Endothelial cell of umbilical vein (primary cell): ENCODE data around the gene OPTN. TPM values are rescaled to one million over a fixed set of nuclear protein-coding genes. Genes with fewer than 3 reads are reported as not detected.

Experiments used
- BruUV-seq: library from RNA; stranded (reverse); fragments of 400-500 nt; replicated peaks from 2 replicates; lab custom pipeline; 2021; lab: Mats Ljungman, UMichigan
- CTCF ChIA-PET: fragments of 300-600, 350-600 bp; sonication (Branson Sonifier 250); formaldehyde crosslinking; loops from one replicate; lab custom pipeline; 2021; ENCODE audit warnings: antibody characterized with exemption, inconsistent platforms; lab: Charles Lee
- POLR2A ChIA-PET: fragments of 300-600, 350-600 bp; sonication (Branson Sonifier 250); formaldehyde crosslinking; loops from one replicate; lab custom pipeline; 2021; ENCODE audit warnings: antibody characterized with exemption, inconsistent platforms; lab: Charles Lee
- DNase-seq: peaks from one replicate; pipeline ENCODE4 v3.0.0-alpha.2; 2011; ENCODE audit warnings: low read depth, low spot score
- FAIRE-seq: peaks from 2 replicates; lab custom pipeline; 2011; peaks lifted over from hg19 to GRCh38; lab: Jason Lieb, UNC
- H2AFZ ChIP-seq: 2 replicates; pipeline ENCODE4 v1.6.0; 2012; ENCODE audit warnings: low read depth, low read length, control low read depth, inconsistent platforms
- H3K27ac ChIP-seq: 2 replicates; pipeline ENCODE4 v1.5.1; 2011; ENCODE audit warnings: low read depth, mild to moderate bottlenecking, control low read depth, low read length, moderate library complexity; ENCODE audit not compliant: insufficient read depth
- H3K27me3 ChIP-seq, 2 experiments: 2 replicates each; pipeline versions ENCODE4 v1.6.0 to v1.6.1; 2011; ENCODE audit warnings: low read length in 2 of 2, mixed read lengths in 1 of 2; ENCODE audit not compliant: control insufficient read depth in 2 of 2, insufficient read depth in 2 of 2
- H3K36me3 ChIP-seq, 2 experiments: 2 replicates in 1 of 2; 3 replicates in 1 of 2; pipeline ENCODE4 v1.5.1; 2011; ENCODE audit warnings: low read length in 2 of 2, mild to moderate bottlenecking in 1 of 2, moderate library complexity in 1 of 2; ENCODE audit not compliant: control insufficient read depth in 2 of 2, insufficient read depth in 2 of 2; ENCODE audit errors: extremely low read depth in 1 of 2
- H3K4me1 ChIP-seq: 3 replicates; pipeline ENCODE4 v1.5.1; 2011; ENCODE audit warnings: mild to moderate bottlenecking, low read length; ENCODE audit not compliant: control insufficient read depth, insufficient read depth; ENCODE audit errors: extremely low read depth
- H3K4me2 ChIP-seq: 2 replicates; pipeline ENCODE4 v1.6.1; 2011; ENCODE audit warnings: low read length, control low read depth, mixed read lengths; ENCODE audit not compliant: insufficient read depth
- H3K4me3 ChIP-seq, 3 experiments: fragments of 200-600 bp in 1 of 3; sonication (generic), shearing (Covaris generic) in 1 of 3; replicated peaks in 1 of 3; 2 replicates each; pipeline ENCODE4 v1.5.1; 2011 to 2016; ENCODE audit warnings: control low read depth in 3 of 3, low read length in 3 of 3, mild to moderate bottlenecking in 2 of 3, inconsistent platforms in 1 of 3, low read depth in 1 of 3, moderate library complexity in 1 of 3; ENCODE audit not compliant: insufficient read depth in 1 of 3
- H3K79me2 ChIP-seq: 2 replicates; pipeline ENCODE4 v1.6.0; 2012; ENCODE audit warnings: low read length, inconsistent platforms; ENCODE audit not compliant: control insufficient read depth, insufficient read depth
- H3K9ac ChIP-seq: replicated peaks from 2 replicates; pipeline ENCODE3; 2011; ENCODE audit warnings: low read length, control low read depth; ENCODE audit not compliant: insufficient read depth; ENCODE audit errors: extremely low read depth
- H3K9me1 ChIP-seq: replicated peaks from 3 replicates; pipeline ENCODE4 v1.6.0; 2011; ENCODE audit warnings: mild to moderate bottlenecking, low read length; ENCODE audit not compliant: control insufficient read depth, insufficient read depth; ENCODE audit errors: extremely low read depth
- H3K9me3 ChIP-seq: replicated peaks from 2 replicates; pipeline ENCODE4 v1.5.1; 2012; ENCODE audit warnings: low read length, inconsistent platforms; ENCODE audit not compliant: control insufficient read depth, insufficient read depth
- H4K20me1 ChIP-seq: replicated peaks from 2 replicates; pipeline ENCODE3; 2011; ENCODE audit warnings: mild to moderate bottlenecking, low read length; ENCODE audit not compliant: control insufficient read depth, insufficient read depth; ENCODE audit errors: extremely low read depth
- EZH2 ChIP-seq: IDR thresholded peaks from 2 replicates; pipeline ENCODE4 v1.6.1; 2012; ENCODE audit warnings: borderline replicate concordance, low read depth, mild to moderate bottlenecking, moderate library complexity, low read length, inconsistent platforms; ENCODE audit not compliant: severe bottlenecking
- FOS ChIP-seq: IDR thresholded peaks from 2 replicates; pipeline ENCODE4 v1.6.1; 2011; ENCODE audit warnings: mild to moderate bottlenecking, low read length, moderate library complexity, borderline replicate concordance; ENCODE audit not compliant: insufficient read depth
- GATA2 ChIP-seq: IDR thresholded peaks from 2 replicates; pipeline ENCODE4 v1.7.0; 2011; ENCODE audit warnings: low read depth, mild to moderate bottlenecking, moderate library complexity, mixed read lengths, low read length; ENCODE audit not compliant: insufficient read length, insufficient read depth
- JUN ChIP-seq: IDR thresholded peaks from 2 replicates; pipeline ENCODE4 v1.6.1; 2011; ENCODE audit warnings: borderline replicate concordance, low read depth; ENCODE audit not compliant: insufficient read length, insufficient read depth
- MAX ChIP-seq: IDR thresholded peaks from 2 replicates; pipeline ENCODE4 v1.6.1; 2011; ENCODE audit not compliant: insufficient read depth, insufficient read length
- MYC ChIP-seq: IDR thresholded peaks from one replicate; pipeline ENCODE4 v1.6.1; 2011; ENCODE audit warnings: mild to moderate bottlenecking, low read depth, low read length
- POLR2A ChIP-seq: IDR thresholded peaks from 2 replicates; pipeline ENCODE4 v1.6.1; 2012; ENCODE audit warnings: low read depth, mild to moderate bottlenecking, control low read depth, low read length
- dilution Hi-C: fragments of 300-500 bp; cut with MboI; formaldehyde crosslinking; loops from one replicate; pipeline ENCODE4 v1.15.0; 2019; ENCODE audit warnings: low sequenced_read_pairs; ENCODE audit not compliant: extremely low pct_ligation_motif_present
- intact Hi-C: fragments of 100-400 bp; cut with micrococcal nuclease; formaldehyde crosslinking; loops from one replicate; pipeline ENCODE4 v1.10.0; 2022
- polyA plus RNA-seq, 4 experiments: library from polyadenylated mRNA; depleted of rRNA in 3 of 4; stranded (reverse) in 3 of 4; unstranded in 1 of 4; fragments of >200 nt; gene quantifications; 2 replicates each; pipeline versions ENCODE4 v1.2.1 to v1.2.3, GENCODE V29; 2011 to 2012; ENCODE audit warnings: missing spikeins in 1 of 4
- total RNA-seq: library from RNA; stranded (reverse); gene quantifications from 2 replicates; pipeline ENCODE4 v1.2.3, GENCODE V29; 2021
- TF ChIP-seq, protein P1 (sequence below), 2 donors: IDR thresholded peaks; 1 replicate in 1 of 2; 2 replicates in 1 of 2; pipeline ENCODE4 v1.5.1; 2011; ENCODE audit warnings: low read length in 2 of 2, mild to moderate bottlenecking in 2 of 2, moderate library complexity in 2 of 2, control low read depth in 1 of 2, inconsistent platforms in 1 of 2, low read depth in 1 of 2; ENCODE audit not compliant: insufficient read depth in 1 of 2; ENCODE audit errors: extremely low read depth in 1 of 2

The OPTN gene
- total and polyA plus RNA-seq, 2 donors (not counting 3 experiments of a cell fraction or from before 2014, with no cell fraction given), result 22.7 to 94.2 TPM

DNA sequence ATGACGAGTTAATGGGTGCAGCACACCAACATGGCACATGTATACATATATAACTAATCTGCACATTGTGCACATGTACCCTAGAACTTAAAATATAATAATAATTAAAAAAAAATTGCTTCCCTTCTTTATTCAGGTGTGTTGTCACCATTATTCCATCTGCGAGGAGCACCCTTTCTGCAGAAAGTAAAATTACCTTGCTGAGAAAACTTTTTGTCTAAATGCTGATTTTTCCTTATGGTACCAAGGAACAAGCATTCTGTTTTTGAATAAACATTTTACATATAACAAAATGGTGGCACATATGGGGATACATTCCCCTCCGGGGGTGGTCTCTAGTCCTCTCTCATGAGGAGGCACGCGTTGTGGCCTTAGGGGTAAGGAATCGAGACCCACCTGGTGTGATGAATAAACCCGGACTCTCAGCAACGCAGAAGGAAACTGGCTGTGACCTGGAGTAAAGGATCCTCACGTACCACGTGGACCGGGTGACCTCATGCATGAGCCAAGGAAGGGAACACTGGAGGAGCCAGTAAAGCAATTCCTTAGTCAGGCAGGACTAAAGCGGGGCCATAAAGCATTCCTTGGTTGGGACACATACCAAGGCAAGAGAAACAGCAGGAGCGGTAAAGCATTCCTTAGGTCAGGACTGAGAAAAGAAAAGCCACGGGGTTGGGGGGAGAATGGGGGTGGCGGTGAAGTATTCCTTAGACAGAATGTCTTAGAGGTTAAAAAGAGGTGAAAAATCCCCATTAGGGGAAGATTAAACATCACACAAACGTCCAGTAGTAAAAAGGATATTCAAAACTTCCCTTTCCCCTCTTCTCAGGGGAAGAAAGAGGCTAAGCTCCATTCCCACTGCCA, 20.8 kb upstream of the OPTN start:
- no peaks in the 10 kb centered on the region for H4K20me1 ChIP-seq
- dilution Hi-C loops (no loop called here), intact Hi-C loops (no loop called here)
- no peaks in the 10 kb centered on the region for H3K9me1 ChIP-seq
- no peaks in the 10 kb centered on the region for H3K79me2 ChIP-seq
- H3K36me3 ChIP-seq, result no peaks in the 10 kb centered on the region
- BruUV-seq, result no TSS peak
- H3K4me1 ChIP-seq, result no peaks in the 10 kb centered on the region
- no peaks in the 10 kb centered on the region for H3K9me3 ChIP-seq
- H3K4me2 ChIP-seq, result no peak overlapping the region
- H3K27ac ChIP-seq, result no peak overlapping the region
- CTCF ChIA-PET, result no interaction called here
- no peak overlapping the region for H2AFZ ChIP-seq
- H3K9ac ChIP-seq, result no peak overlapping the region
- TF ChIP-seq POLR2A, result no peak
- no peak for TF ChIP-seq FOS
- no peak for TF ChIP-seq EZH2
- POLR2A ChIA-PET, result no interaction called here
- no peak for FAIRE-seq
- H3K27me3 ChIP-seq, result peaks cover 5 to 7% of the 10 kb centered on the region in 2 experiments
- no peak overlapping the region for H3K4me3 ChIP-seq
- no peak for DNase-seq

GRCh38 chr10:13079776-13080050, 20.2 kb upstream of the OPTN start:
- dilution Hi-C loops, result no loop called here
- no TSS peak for BruUV-seq
- H3K9me3 ChIP-seq, result no peaks in the 10 kb centered on the region

More at GRCh38 chr10:13079776-13080050, 20.2 kb upstream of the OPTN start:
- TF ChIP-seq POLR2A (no peak), FOS (no peak), JUN (no peak), GATA2 (no peak), MAX (no peak), MYC (no peak)
- TF ChIP-seq, protein P1, sequence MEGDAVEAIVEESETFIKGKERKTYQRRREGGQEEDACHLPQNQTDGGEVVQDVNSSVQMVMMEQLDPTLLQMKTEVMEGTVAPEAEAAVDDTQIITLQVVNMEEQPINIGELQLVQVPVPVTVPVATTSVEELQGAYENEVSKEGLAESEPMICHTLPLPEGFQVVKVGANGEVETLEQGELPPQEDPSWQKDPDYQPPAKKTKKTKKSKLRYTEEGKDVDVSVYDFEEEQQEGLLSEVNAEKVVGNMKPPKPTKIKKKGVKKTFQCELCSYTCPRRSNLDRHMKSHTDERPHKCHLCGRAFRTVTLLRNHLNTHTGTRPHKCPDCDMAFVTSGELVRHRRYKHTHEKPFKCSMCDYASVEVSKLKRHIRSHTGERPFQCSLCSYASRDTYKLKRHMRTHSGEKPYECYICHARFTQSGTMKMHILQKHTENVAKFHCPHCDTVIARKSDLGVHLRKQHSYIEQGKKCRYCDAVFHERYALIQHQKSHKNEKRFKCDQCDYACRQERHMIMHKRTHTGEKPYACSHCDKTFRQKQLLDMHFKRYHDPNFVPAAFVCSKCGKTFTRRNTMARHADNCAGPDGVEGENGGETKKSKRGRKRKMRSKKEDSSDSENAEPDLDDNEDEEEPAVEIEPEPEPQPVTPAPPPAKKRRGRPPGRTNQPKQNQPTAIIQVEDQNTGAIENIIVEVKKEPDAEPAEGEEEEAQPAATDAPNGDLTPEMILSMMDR (IDR thresholded peaks at IDR 0.05; ENCODE audit: extremely low read depth in 1 of 2, insufficient read depth in 1 of 2, low read depth in 1 of 2, low read length in 2 of 2), result no peak
- POLR2A ChIA-PET, result no interaction called here
- H3K9ac ChIP-seq, result no peak overlapping the region
- H3K79me2 ChIP-seq, result no peaks in the 10 kb centered on the region
- no peaks in the 10 kb centered on the region for H3K36me3 ChIP-seq
- DNase-seq (no peak), FAIRE-seq (no peak)
- H4K20me1 ChIP-seq, result no peaks in the 10 kb centered on the region
- CTCF ChIA-PET, result no interaction called here
- no peak overlapping the region for H3K4me2 ChIP-seq
- H3K4me3 ChIP-seq, result no peak overlapping the region
- H3K9me1 ChIP-seq, result no peaks in the 10 kb centered on the region
- intact Hi-C loops, result no loop called here
- no peak overlapping the region for H2AFZ ChIP-seq
- peaks cover 5 to 7% of the 10 kb centered on the region in 2 experiments for H3K27me3 ChIP-seq
- H3K4me1 ChIP-seq, result no peaks in the 10 kb centered on the region
- H3K27ac ChIP-seq, result no peak overlapping the region
